Choroid plexus epithelial cell (primary cell): ENCODE data around the gene CDH2.
A peak's percentile ranks its signal among the peaks of the same experiment; 100 is the strongest.

Experiments used
- DNase-seq: peaks from one replicate; pipeline ENCODE4 v3.0.0-alpha.2; 2010; ENCODE audit warnings: low read depth
- H3K4me3 ChIP-seq: 2 replicates; pipeline ENCODE4 v1.5.1; 2011; ENCODE audit warnings: low read depth, mild to moderate bottlenecking, control low read depth, low read length, moderate library complexity
- TF ChIP-seq, protein P1 (sequence below): conservative IDR thresholded peaks from 2 replicates; pipeline ENCODE4 v1.5.1; 2011; ENCODE audit warnings: low read depth, mild to moderate bottlenecking, control low read depth, inconsistent platforms, low read length, moderate library complexity

The CDH2 gene

DNA sequence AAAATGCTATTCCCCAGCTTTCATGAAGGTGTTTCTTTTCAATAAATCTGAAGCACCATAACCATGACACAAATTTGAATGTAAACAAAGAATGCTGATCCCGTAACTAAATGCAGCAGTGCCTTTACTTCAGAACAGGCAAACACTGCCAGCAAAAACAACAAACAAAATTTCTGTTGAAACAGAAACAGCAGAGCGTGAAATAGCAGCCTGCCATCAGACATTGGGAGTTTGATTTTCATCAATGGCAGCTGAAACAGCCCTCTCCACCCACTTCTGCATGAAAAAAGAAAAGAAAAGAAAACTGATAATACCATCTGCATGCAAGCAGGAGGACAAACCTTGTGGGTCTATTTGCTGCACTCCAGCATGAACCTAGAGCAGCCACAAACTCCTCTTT is 128.3 kb downstream of the CDH2 start:
- TF ChIP-seq, protein P1, sequence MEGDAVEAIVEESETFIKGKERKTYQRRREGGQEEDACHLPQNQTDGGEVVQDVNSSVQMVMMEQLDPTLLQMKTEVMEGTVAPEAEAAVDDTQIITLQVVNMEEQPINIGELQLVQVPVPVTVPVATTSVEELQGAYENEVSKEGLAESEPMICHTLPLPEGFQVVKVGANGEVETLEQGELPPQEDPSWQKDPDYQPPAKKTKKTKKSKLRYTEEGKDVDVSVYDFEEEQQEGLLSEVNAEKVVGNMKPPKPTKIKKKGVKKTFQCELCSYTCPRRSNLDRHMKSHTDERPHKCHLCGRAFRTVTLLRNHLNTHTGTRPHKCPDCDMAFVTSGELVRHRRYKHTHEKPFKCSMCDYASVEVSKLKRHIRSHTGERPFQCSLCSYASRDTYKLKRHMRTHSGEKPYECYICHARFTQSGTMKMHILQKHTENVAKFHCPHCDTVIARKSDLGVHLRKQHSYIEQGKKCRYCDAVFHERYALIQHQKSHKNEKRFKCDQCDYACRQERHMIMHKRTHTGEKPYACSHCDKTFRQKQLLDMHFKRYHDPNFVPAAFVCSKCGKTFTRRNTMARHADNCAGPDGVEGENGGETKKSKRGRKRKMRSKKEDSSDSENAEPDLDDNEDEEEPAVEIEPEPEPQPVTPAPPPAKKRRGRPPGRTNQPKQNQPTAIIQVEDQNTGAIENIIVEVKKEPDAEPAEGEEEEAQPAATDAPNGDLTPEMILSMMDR: no peak
- no peak for DNase-seq
- H3K4me3 ChIP-seq: no peak overlapping the region

DNA sequence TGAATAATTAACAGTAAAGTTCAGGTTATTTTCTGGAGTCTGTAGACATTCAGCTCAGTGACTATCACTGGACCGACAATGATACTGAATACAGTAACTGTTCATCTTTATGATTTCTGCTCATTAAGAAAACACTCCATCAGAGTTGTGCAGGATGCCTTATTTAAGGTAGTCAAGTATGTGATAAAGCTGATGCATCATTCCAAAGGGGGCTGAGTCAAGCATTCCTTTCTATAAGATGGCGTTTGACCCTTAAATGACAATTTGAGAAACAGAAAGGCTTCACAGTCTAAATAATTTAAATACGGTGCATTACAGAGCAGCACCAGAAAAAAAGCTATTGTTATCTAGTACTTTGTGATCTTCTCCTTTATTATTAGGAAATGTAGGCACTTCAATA is 131.1 kb downstream of the CDH2 start:
- no peak for DNase-seq
- TF ChIP-seq, protein P1: no peak
- H3K4me3 ChIP-seq: no peak overlapping the region

DNA sequence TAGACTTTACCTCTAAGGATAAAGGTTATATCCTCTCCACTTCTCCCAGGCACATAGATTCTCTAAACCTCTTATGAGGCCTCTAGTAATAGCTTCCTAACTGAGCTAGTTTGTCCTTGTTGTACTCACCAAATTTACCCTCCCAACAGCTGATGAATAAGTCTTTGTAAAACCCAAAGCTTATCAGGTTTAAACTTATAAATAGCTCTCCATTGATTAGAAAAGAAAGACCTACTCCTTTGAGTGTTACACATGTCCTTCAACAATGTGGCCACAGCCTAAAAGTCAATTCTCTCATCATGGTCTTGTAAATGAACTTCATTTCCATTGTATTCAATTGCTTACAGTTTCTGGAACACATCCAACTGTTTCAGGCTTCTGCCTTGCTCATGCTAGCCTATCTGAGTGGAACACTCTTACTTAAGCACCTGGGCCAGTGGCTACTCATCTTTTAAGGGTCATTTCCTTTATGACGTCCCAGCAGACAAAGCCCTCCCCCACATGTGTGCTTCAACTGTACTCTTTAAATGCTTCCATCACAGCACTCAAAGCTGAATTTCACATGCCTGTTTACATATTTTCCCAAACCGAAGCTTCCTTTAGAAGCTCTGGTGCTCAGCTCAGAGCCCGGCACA is 131.6 kb downstream of the CDH2 start:
- peak; percentile 75 for DNase-seq
- TF ChIP-seq, protein P1: no peak
- no peak overlapping the region for H3K4me3 ChIP-seq

DNA sequence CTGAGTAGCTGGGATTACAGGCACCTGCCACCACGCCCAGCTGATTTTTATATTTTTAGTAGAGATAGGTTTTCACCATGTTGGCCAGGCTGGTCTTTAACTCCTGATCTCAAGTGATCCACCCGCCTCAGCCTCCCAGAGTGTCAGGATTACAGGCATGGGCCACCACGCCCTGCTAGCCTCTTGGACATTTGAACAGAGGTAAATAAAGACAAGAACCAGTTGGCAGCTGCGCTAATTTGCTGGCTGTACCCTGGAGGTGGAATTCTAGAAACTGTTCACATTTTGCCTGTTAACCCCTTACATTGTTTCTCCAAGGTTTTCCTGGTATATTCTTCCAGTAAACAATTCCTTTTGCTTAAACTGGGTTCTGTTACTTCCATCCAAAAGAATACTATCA is 132.9 kb downstream of the CDH2 start:
- DNase-seq: no peak
- TF ChIP-seq, protein P1: no peak
- no peak overlapping the region for H3K4me3 ChIP-seq

DNA sequence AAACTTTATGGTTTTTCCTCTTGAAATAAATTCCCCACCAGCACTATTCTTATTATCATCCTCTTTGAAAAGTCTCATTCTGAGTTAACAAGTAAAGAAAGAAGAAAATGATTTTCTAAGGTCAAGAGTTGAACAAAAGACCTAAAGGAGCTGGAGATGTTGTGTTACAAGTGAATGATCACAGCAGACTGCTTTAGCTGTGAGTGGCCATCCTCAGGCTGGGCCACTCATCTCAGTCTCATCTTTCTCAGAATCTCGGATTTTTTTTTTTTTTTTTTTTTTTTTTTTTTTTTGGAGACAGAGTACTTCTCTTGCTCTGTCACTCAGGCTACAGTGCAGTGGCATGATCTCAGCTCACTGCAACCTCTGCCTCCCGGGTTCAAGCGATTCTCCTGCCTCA is 133.3 kb downstream of the CDH2 start:
- no peak overlapping the region for H3K4me3 ChIP-seq
- DNase-seq: no peak
- TF ChIP-seq, protein P1: no peak

DNA sequence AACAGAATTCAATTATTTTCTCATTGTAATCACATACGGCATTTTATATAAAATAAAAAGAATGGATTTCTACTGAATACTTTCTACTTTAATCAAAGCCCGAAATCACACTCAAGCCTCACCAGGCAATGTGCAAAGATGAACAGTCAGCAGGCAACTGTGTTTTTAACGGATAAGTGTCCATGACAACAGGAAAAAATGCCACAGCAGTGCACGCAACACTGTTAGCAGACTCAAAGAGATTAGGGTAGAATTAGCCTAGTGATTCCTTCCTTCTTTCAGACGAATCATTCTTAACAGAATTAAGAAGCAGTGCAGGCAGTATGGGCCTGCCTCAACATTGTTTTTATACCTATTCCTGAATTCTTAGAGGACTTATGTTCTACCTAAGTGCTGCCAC is 135.6 kb downstream of the CDH2 start:
- no peak overlapping the region for H3K4me3 ChIP-seq
- peak; percentile 78 for DNase-seq
- TF ChIP-seq, protein P1: no peak

DNA sequence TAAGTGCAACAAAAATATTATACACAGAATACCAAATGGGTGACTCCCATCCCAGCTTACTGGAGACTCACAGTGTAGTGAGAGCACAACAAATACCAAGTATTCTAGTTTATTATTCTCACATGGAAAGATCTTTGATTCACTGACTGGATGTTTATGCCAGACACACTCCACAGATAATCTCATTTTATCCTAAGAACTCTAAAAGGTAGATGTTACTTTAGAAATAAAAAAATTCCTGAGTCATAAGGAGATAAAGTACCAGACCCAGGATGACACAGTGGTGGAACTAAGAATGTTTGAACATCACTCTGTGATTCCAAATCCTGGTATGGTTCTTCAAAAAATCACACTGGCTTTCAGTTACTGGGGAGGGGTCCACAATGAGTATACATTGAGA is 136.2 kb downstream of the CDH2 start:
- TF ChIP-seq, protein P1: no peak
- no peak for DNase-seq
- H3K4me3 ChIP-seq: no peak overlapping the region
